ENCODE results near the gene ANKLE1.

Gene ANKLE1

GRCh38 chr19:17283504-17283996 lies 1.8 kb downstream of the ANKLE1 start:
- no peak overlapping the region for H3K4me3 ChIP-seq (ENCODE audit: control insufficient read depth, low read depth, low read length)
- no peak for TF ChIP-seq CTCF (conservative IDR thresholded peaks at IDR 0.05; ENCODE audit: control insufficient read depth, insufficient read depth, low read depth, low read length)
- DNase-seq (ENCODE audit: low read depth) = no peak

- H3K4me3 ChIP-seq (ENCODE audit: control insufficient read depth, low read depth, low read length) = no peak overlapping the region
- no peak for DNase-seq (ENCODE audit: low read depth)
- no peak for TF ChIP-seq CTCF (conservative IDR thresholded peaks at IDR 0.05; ENCODE audit: control insufficient read depth, insufficient read depth, low read depth, low read length)
Measured at GRCh38 chr19:17285415-17286135, 3.9 kb downstream of the ANKLE1 start.

- DNase-seq (ENCODE audit: low read depth) = no peak
- H3K4me3 ChIP-seq (ENCODE audit: control insufficient read depth, low read depth, low read length) = no peak overlapping the region
- TF ChIP-seq CTCF (conservative IDR thresholded peaks at IDR 0.05; ENCODE audit: control insufficient read depth, insufficient read depth, low read depth, low read length) = no peak
Measured at GRCh38 chr19:17286263-17286662, 4.6 kb downstream of the ANKLE1 start.

- no peak for DNase-seq (ENCODE audit: low read depth)
- no peak for TF ChIP-seq CTCF (conservative IDR thresholded peaks at IDR 0.05; ENCODE audit: control insufficient read depth, insufficient read depth, low read depth, low read length)
Measured at GRCh38 chr19:17286752-17287151, 5.1 kb downstream of the ANKLE1 start.

GRCh38 chr19:17289489-17289888 lies 7.8 kb downstream of the ANKLE1 start:
- no peak for TF ChIP-seq CTCF (conservative IDR thresholded peaks at IDR 0.05; ENCODE audit: control insufficient read depth, insufficient read depth, low read depth, low read length)
- no peak overlapping the region for H3K4me3 ChIP-seq (ENCODE audit: control insufficient read depth, low read depth, low read length)
- DNase-seq (ENCODE audit: low read depth) = peak; percentile 93

More at GRCh38 chr19:17286752-17287151, 5.1 kb downstream of the ANKLE1 start:
- no peak overlapping the region for H3K4me3 ChIP-seq (ENCODE audit: control insufficient read depth, low read depth, low read length)

GRCh38 chr19:17292301-17293074 lies 10.8 kb downstream of the ANKLE1 start:
- H3K4me3 ChIP-seq (ENCODE audit: control insufficient read depth, low read depth, low read length) = peak overlapping the region; percentile 69
- DNase-seq (ENCODE audit: low read depth) = peak; percentile 91
- TF ChIP-seq CTCF (conservative IDR thresholded peaks at IDR 0.05; ENCODE audit: control insufficient read depth, insufficient read depth, low read depth, low read length) = peak; percentile 88

All from fibroblast of mammary gland (primary cell).